B cell (primary cell): ENCODE data around the gene APRT.
"Not testable (repeated sequence)": the region's sequence is repeated elsewhere in the genome, so short reads cannot be mapped to it uniquely, and the experiment has no call there.

Source experiments
- CTCF ChIP-seq: fragments of 200-600 bp; IDR thresholded peaks from one replicate; pipeline ENCODE4 v1.8.0; 2022; ENCODE audit warnings: antibody characterized with exemption, mild to moderate bottlenecking
- EZH2 ChIP-seq: IDR thresholded peaks from 2 replicates; pipeline ENCODE4 v1.6.1; 2012; ENCODE audit warnings: borderline replicate concordance, low read depth, mild to moderate bottlenecking, moderate library complexity, low read length; ENCODE audit not compliant: insufficient read depth, poor library complexity, severe bottlenecking

- TF ChIP-seq EZH2, CTCF: not testable (repeated sequence)
These were observed 39.9 kb downstream of the APRT start for GRCh38 chr16:88771781-88772180.
